ENCODE data around the gene ROMO1.
"Not testable (repeated sequence)": the region's sequence is repeated elsewhere in the genome, so short reads cannot be mapped to it uniquely, and the experiment has no call there.

ROMO1 gene

GRCh38 chr20:35710884-35711587, 11.8 kb downstream of the ROMO1 start:
- peak in 1 of 2 donors; percentile 2 for DNase-seq (ENCODE audit: low read depth in 2 of 2)
- TF ChIP-seq CTCF (IDR thresholded peaks at IDR 0.05; ENCODE audit: low read depth, low read length): no peak

GRCh38 chr20:35711588-35712209, 12.5 kb downstream of the ROMO1 start:
- no peak for TF ChIP-seq CTCF (IDR thresholded peaks at IDR 0.05; ENCODE audit: low read depth, low read length)
- no peak overlapping the region for H3K4me3 ChIP-seq (replicated peaks in 1 of 2; ENCODE audit: low read depth in 2 of 2, low read length in 2 of 2)
- DNase-seq (ENCODE audit: low read depth in 2 of 2): peak in 1 of 2 donors; percentile 1

More at GRCh38 chr20:35710884-35711587, 11.8 kb downstream of the ROMO1 start:
- H3K4me3 ChIP-seq (replicated peaks in 1 of 2; ENCODE audit: low read depth in 2 of 2, low read length in 2 of 2): no peak overlapping the region

- H3K4me3 ChIP-seq (replicated peaks in 1 of 2; ENCODE audit: low read depth in 2 of 2, low read length in 2 of 2); DNase-seq (ENCODE audit: low read depth in 2 of 2): not testable (repeated sequence)
Observed at GRCh38 chr20:35713120-35713519, 13.9 kb downstream of the ROMO1 start.

GRCh38 chr20:35714127-35714526, 14.9 kb downstream of the ROMO1 start:
- no peak overlapping the region for H3K4me3 ChIP-seq (replicated peaks in 1 of 2; ENCODE audit: low read depth in 2 of 2, low read length in 2 of 2)
- no peak for TF ChIP-seq CTCF (IDR thresholded peaks at IDR 0.05; ENCODE audit: low read depth, low read length)

DNA sequence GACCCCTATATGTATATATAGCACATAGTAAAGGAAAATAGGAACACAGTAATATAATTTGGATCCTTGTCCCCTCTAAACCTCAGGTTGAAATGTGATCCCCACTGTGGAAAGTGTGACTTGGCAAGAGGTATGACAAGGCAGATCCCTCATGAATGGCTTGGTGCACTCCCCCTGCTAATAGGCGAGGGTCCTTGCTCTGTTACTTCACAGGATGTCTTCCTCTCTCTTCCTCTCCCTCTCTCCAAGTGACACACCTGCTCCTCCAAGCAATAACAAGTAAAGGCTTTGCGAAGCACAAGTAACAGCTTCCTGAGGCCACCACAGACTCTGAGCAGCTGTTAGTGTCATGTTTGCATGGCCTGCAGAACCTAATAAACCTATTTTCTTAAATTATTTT, 16.4 kb downstream of the ROMO1 start:
- no peak for DNase-seq (ENCODE audit: low read depth in 2 of 2)
- TF ChIP-seq CTCF (IDR thresholded peaks at IDR 0.05; ENCODE audit: low read depth, low read length): no peak
- no peak overlapping the region for H3K4me3 ChIP-seq (replicated peaks in 1 of 2; ENCODE audit: low read depth in 2 of 2, low read length in 2 of 2)

More at GRCh38 chr20:35714127-35714526, 14.9 kb downstream of the ROMO1 start:
- no peak for DNase-seq (ENCODE audit: low read depth in 2 of 2)

DNA sequence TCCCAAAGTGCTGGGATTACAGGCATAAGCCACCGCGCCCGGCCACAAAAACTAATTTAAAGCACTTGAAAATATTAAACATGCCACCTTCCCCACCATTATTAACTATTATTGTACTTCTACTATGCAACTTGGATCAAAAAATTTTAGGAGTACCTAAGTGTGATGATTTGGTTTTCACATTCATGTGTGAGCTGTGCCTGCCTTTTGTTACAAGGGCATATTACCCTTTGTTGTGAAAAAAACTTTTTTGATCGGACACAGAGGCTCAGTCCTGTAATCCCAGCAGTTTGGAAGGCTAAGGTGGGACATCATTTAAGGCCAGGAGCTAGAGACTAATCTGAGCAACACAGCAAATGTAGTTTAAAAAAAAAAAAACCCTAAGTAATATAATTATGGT, 17.1 kb downstream of the ROMO1 start:
- TF ChIP-seq CTCF (IDR thresholded peaks at IDR 0.05; ENCODE audit: low read depth, low read length): no peak
- H3K4me3 ChIP-seq (replicated peaks in 1 of 2; ENCODE audit: low read depth in 2 of 2, low read length in 2 of 2): no peak overlapping the region
- no peak for DNase-seq (ENCODE audit: low read depth in 2 of 2)

DNA sequence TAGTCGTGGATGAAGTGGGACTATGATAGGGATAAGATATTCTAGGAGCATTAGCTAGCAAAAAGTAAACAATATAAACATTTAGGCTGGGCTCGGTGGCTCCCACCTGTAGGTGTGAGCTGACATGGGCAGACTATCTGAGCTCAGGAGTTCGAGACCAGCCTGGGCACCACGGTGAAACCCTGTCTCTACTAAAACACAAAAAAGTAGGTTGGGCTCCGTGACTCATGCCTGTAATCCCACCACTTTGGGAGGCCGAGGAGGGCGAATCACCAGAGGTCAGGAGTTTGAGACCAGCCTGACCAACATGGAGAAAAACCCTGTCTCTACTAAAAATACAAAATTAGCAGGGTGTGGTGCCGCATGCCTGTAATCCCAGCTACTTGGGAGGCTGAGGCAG, 19.1 kb downstream of the ROMO1 start:
- not testable (repeated sequence) for H3K4me3 ChIP-seq (replicated peaks in 1 of 2; ENCODE audit: low read depth in 2 of 2, low read length in 2 of 2); DNase-seq (ENCODE audit: low read depth in 2 of 2)
